Hematopoietic multipotent progenitor cell treated with erythropoietin and hydrocortisone succinate and interleukin-3 and kit ligand, for 8 days (in vitro differentiated cells): ENCODE data around the gene SMOC2.
"Not testable (repeated sequence)": the region's sequence is repeated elsewhere in the genome, so short reads cannot be mapped to it uniquely, and the experiment has no call there.

Experiments used
- DNase-seq: peaks from one replicate; pipeline ENCODE4 v3.0.0-alpha.2; 2015

Gene SMOC2

DNA sequence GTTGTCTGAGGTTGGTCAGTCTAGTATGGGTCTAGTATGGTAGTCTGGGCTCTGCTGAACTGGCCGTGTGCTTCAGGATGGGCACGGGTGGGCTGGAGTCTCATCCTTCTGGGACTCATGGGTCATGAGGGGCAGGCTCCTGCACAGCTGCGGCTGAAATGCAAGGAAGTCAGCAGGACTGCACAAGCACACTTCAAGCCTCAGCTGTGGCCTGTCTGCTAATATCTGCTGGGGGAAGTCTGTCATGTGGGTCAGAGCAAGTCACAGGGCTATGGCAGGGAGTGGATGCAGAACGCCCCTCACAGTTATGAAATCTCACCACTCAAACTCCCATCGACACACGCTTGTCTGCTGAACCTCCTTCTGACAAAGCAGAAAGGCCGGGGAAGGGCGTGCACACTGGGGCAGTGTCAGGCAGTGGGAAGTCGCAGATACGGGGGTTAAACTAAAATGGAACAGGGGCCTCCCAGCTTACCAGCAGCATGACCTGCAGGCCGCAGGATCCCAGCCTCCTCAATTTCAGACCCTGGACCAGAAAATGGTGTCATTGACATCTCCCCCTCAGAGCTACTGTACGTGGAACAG is 229.5 kb downstream of the SMOC2 start:
- no peak for DNase-seq

- no peak for DNase-seq
Observed at GRCh38 chr6:168671028-168671862, 230.3 kb downstream of the SMOC2 start.

- no peak for DNase-seq
Observed at GRCh38 chr6:168671863-168672546, 231.0 kb downstream of the SMOC2 start.

DNA sequence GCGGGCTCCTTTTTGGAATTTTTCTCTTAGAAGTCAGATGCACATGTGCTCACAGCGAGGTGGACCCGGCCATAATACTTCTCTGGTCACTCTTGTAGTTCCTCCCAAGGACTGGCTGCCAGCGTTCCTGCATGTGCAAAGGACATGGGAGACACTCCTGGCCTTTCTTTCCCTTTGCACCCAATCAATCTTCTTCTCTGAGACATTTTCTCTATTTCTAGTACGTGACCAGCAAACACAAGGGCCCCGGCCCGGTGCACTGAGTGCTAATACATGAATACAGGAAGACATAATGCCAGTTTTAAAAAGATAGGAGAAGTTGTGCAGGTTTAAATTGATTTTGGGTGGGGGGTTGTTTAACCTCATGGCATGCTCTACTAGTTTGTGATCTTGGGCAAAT is 233.6 kb downstream of the SMOC2 start:
- DNase-seq: no peak

DNA sequence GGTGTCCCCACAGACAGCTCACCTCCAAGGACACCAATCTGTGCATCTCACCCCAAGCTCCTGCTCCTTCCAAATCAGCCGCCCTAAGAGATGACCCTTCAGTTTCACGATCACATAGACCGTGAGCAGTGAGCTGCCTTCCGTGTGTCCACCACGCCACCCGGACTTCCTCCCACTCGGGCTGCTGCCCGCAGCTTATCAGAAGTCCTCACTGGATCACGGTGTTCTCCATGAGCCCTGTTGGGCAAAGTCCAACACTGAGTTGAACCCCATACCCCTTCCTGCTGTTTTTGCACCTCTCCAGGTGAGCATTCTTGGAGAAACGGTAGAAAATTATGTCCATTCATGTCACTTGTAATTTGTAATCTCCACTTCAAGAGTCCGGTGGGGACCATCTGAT is 234.4 kb downstream of the SMOC2 start:
- DNase-seq: no peak

DNA sequence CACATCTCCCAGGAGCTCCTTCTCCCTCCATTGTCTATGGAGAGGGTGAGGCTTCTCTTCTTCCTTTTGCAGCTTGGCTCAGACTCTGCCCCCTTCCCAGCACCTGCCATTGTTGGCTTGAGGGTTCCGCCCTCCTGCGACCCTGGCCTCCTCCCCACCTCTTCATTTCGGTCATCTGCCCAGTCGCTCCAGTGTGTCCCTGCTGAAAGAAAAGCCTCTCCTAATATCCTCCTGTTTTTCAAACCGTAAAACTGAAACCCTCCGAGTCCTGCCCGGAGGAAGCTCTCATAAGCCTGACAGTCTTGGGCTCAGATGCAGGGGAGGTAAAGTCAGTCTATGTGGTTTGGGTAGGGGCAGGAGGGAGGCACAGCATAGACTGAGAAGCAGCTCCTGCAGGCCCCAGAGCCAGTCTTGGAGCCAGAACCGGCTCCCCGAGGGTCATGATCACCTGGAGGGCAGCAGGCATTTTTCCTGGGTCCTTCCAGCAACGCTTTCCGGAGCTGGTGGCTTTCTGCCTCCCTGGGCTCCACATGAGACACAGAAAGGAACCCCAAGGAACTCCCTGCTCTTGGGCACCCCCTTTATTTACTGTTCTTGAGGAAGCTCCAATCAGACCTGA is 235.1 kb downstream of the SMOC2 start:
- DNase-seq: no peak

DNA sequence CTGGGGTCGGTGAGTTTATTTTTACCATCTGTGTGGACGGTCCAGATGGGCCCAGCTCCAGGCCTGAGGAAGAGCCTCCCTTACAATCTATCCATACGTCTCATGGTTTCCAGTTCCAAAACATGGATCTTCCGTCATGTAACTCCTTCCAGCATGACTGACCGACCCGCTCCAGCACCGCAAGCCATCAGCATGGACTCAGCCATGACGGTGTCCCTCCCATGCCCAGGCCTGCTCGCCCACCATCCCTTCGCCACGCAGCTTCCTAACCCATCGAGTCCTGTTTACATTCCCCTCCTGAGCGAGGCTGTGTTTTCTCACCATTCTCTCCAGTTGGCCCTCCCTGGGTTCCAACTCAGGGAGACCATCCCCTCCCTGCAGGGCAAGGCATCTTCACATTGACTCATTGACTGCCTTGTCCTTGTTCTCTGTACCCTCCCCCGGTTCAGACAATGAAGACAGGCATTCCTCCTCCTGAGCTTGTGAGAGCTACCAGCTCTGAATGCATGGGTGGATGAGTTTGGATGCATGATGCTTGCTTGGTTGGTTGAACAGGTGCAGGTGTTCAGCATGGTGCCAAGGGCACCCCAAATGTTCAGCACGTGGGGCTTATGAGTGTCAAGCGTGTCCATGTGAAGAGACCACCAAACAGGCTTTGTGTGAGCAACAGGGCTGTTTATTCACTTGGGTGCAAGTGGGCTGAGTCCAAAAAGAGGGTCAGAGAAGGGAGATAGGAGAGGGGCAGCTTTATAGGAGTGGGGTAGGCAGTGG is 235.8 kb downstream of the SMOC2 start:
- no peak for DNase-seq

- not testable (repeated sequence) for DNase-seq
Observed at GRCh38 chr6:168677323-168677781, 236.4 kb downstream of the SMOC2 start.

- no peak for DNase-seq
Observed at GRCh38 chr6:168678077-168678476, 237.1 kb downstream of the SMOC2 start.

DNA sequence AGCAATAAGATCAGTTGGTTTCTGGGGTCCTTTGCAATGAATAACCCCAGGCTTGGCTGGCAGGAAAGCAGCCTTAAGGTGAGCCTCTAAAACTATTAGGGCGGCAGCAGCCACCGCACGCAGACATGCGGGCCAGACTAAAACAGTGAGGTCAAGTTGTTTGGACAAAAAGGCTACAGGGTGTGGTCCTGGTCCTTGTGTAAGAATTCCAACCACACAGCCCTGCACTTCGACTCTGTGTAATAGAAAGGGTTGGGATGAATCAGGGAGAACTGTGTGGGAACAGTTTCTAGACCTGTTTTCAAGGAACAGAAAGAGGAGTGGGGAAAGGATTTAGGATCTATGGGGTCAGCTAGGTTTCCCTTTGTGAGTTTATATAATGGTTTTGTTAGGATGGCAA is 237.6 kb downstream of the SMOC2 start:
- DNase-seq: no peak

GRCh38 chr6:168681748-168682147 is 240.8 kb downstream of the SMOC2 start:
- no peak for DNase-seq

DNA sequence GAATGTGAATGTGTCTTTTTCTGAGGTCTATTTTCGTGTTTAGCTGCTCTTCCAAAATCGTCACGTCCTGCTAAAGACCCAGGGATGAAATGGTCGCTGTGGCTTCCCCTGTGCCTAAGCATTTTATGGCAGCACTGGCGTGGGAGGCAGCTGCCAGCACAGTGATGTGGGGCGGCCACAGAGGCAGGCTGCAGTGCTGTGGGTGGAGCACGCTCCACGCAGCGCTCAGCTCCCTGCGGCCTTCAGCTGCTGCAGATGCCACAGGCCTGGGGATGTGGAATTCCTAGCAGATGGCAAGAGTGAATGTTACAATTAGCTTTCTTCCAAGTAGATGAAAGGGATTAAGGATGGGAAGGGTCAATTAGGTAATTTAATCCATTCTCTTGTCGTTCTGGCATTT is 242.6 kb downstream of the SMOC2 start:
- no peak for DNase-seq

DNA sequence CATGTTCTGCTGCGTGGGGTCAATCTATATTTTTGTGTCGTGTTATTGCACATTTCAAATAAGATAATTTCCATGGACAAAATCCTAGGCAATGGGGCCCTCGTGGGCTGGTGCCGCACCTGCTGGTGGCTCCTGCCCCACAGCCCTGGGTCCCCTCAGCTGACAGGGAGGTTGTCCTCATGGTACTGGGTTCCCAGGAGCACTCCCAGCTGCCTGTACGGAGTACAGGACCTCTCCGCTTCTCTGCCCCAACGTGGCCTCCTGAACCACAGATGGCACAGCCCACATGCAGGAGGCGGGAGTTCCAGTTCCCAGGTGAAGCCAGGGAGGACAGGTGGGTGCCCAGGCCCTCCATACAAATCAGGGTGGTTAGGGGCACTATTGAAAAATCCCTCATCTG is 243.5 kb downstream of the SMOC2 start:
- no peak for DNase-seq

- DNase-seq: no peak
Observed at GRCh38 chr6:168684906-168685305, 243.9 kb downstream of the SMOC2 start.

- no peak for DNase-seq
Observed at GRCh38 chr6:168686029-168686738, 245.2 kb downstream of the SMOC2 start.

GRCh38 chr6:168686831-168687730 is 246.1 kb downstream of the SMOC2 start:
- no peak for DNase-seq

GRCh38 chr6:168690271-168690670 is 249.3 kb downstream of the SMOC2 start:
- no peak for DNase-seq

GRCh38 chr6:168691774-168692173 is 250.8 kb downstream of the SMOC2 start:
- DNase-seq: no peak

- DNase-seq: no peak
Observed at GRCh38 chr6:168692193-168692914, 251.4 kb downstream of the SMOC2 start.

GRCh38 chr6:168692915-168693257 is 251.9 kb downstream of the SMOC2 start:
- not testable (repeated sequence) for DNase-seq
